ENCODE results near the gene SLC5A5. TPM values are rescaled to one million over a fixed set of nuclear protein-coding genes. Genes with fewer than 3 reads are reported as not detected.
"Not testable (repeated sequence)": the region's sequence is repeated elsewhere in the genome, so short reads cannot be mapped to it uniquely, and the experiment has no call there.

SLC5A5 gene
- polyA plus RNA-seq, 3 donors, result 0.06 to 2.6 TPM; not detected in 1

DNA sequence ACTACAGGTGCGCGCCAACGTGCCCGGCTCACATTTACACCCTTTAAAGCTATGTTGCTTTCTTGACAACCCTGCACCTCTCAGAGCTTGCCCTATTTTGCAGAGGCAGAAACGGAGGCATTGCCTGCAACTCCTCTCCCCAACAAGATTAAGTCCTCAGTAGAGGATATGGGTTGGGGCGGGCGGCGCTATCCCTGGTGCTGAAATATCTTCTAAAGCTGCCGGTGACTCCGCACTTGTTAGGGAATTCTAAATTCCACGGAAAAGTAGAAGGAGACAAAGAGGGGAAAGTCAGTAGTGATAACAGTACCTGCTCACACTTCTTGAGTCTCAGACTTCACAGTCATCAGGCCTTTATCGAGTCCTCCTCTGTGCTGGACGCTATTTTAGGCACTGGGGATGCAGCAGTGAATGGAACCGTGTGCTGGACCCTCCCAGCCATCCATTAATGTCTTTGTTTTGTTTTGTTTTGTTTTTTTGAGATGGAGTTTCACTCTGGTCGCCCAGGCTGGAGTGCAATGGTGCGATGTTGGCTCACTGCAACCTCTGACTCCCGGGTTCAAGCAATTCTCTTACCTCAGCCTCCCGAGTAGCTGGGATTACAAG, 18.0 kb downstream of the SLC5A5 start:
- 22 to 48% (median 38%) methylated on average over 18 of the region's 18 CpGs for WGBS, 3 donors
- no peak overlapping the region for H3K27ac ChIP-seq (ENCODE audit: low read depth, low read length)

DNA sequence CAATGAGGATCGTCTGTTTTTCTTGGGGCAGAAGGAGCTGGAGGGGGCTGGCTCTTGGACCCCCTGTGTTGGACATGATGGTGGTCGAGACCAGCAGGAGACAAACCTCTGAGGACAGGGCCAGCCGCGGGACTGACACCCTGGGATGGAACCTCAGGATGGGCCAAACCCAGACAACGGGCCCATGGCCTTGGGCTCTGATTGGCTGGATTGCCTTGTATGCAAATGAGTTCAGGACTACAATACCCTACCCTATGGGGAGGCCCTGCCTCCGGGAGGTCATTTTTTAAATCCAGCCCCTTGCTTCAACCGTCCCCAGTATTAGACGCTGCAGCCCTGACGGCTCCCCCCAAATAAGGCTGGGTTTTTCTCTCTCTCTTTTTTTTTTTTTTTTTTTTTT, 22.0 kb downstream of the SLC5A5 start:
- 69 to 81% (median 79%) methylated on average over 9 of the region's 9 CpGs for WGBS, 3 donors
- no peak overlapping the region for H3K27ac ChIP-seq (ENCODE audit: low read depth, low read length)

DNA sequence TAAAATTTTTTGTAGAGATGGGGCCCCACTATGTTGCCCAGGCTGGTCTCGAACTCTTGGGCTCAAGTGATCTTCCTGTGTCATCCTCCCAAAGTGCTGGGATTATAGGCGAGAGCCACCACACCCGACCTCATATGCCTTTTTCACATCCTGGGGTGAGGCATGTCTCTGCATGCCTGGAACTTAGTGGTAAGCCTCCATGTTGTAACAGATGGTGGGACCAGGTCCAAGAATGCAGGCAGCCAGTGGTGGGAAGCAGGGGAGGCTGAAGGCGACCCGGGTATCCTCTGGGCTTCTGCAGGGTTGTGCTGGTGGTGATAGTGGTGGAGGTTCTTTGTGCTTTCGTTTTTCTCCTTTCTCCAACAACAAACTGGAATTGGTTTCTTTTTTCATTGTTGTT, 31.0 kb downstream of the SLC5A5 start:
- H3K27ac ChIP-seq (ENCODE audit: low read depth, low read length), result no peak overlapping the region
- 67 to 68% (median 68%) methylated on average over 6 of the region's 6 CpGs for WGBS, 3 donors

DNA sequence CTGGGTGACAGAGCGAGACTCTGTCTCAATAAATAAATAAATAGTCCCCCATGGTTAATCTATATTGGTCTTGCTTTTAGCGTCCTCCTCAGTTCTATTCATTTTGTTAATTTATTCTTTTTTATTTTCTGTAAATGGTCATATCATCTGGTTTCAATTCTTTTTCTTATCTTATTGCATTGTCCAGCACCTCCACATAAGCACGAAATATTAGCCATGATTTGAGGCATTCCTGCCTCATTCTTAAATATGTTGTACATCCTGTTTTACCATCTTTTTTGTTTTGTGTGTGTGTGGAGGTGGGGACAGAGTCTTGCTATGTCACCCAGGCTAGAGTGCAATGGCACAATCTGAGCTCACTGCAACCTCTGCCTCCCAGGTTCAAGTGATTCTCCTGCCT, 36.5 kb downstream of the SLC5A5 start:
- 90 to 91% (median 91%) methylated on average over 3 of the region's 3 CpGs for WGBS, 3 donors
- no peak overlapping the region for H3K27ac ChIP-seq (ENCODE audit: low read depth, low read length)

- 42 to 68% (median 53%) methylated on average over 7 of the region's 7 CpGs for WGBS, 3 donors
- no peak overlapping the region for H3K27ac ChIP-seq (ENCODE audit: low read depth, low read length)
Observed at GRCh38 chr19:17909003-17909732, 37.4 kb downstream of the SLC5A5 start.

- H3K27ac ChIP-seq (ENCODE audit: low read depth, low read length), result no peak overlapping the region
- WGBS, 3 donors, result 69 to 84% (median 72%) methylated on average over 11 of the region's 11 CpGs
Observed at GRCh38 chr19:17910791-17911360, 39.1 kb downstream of the SLC5A5 start.

GRCh38 chr19:17915940-17916593, 44.3 kb downstream of the SLC5A5 start:
- no peak overlapping the region for H3K27ac ChIP-seq (ENCODE audit: low read depth, low read length)
- 59 to 85% (median 71%) methylated on average over 6 of the region's 6 CpGs for WGBS, 3 donors

GRCh38 chr19:17918151-17918550, 46.4 kb downstream of the SLC5A5 start:
- not testable (repeated sequence) for H3K27ac ChIP-seq (ENCODE audit: low read depth, low read length)
- 87 to 95% (median 90%) methylated on average over 3 to 29 of the region's 30 CpGs for WGBS, 3 donors

- H3K27ac ChIP-seq (ENCODE audit: low read depth, low read length), result not testable (repeated sequence)
- WGBS, 3 donors, result 25 to 67% (median 66%) methylated on average over 4 to 5 of the region's 5 CpGs
Observed at GRCh38 chr19:17919122-17919521, 47.4 kb downstream of the SLC5A5 start.

- H3K27ac ChIP-seq (ENCODE audit: low read depth, low read length), result no peak overlapping the region
Observed at GRCh38 chr19:17920527-17920926, 48.8 kb downstream of the SLC5A5 start.

GRCh38 chr19:17922138-17922537, 50.4 kb downstream of the SLC5A5 start:
- H3K27ac ChIP-seq (ENCODE audit: low read depth, low read length), result no peak overlapping the region
- WGBS, 3 donors, result 44 to 76% (median 72%) methylated on average over 3 of the region's 3 CpGs

- 70 to 79% (median 78%) methylated on average over 4 of the region's 4 CpGs for WGBS, 3 donors
- H3K27ac ChIP-seq (ENCODE audit: low read depth, low read length), result no peak overlapping the region
Observed at GRCh38 chr19:17926044-17926443, 54.3 kb downstream of the SLC5A5 start.

DNA sequence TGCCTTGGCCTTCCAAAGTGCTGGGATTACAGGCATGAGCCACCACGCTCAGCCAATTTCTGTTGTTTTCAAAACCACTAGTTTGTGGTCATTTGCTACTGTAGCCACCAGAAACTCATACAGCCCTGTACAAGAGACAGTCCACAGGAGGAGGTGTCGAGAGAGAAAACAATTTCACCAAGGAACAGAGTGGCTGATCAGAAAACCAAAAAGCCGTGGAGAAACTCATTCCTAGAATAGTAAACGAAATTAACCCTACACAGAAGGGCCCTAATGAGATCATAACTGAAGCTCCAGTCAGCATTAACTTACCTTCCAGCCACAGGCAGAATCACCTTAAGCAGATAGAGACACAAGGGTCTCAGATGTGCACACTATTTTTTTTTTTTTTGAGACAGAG, 57.3 kb downstream of the SLC5A5 start:
- 61 to 69% (median 64%) methylated on average over 4 of the region's 4 CpGs for WGBS, 3 donors
- H3K27ac ChIP-seq (ENCODE audit: low read depth, low read length), result no peak overlapping the region

DNA sequence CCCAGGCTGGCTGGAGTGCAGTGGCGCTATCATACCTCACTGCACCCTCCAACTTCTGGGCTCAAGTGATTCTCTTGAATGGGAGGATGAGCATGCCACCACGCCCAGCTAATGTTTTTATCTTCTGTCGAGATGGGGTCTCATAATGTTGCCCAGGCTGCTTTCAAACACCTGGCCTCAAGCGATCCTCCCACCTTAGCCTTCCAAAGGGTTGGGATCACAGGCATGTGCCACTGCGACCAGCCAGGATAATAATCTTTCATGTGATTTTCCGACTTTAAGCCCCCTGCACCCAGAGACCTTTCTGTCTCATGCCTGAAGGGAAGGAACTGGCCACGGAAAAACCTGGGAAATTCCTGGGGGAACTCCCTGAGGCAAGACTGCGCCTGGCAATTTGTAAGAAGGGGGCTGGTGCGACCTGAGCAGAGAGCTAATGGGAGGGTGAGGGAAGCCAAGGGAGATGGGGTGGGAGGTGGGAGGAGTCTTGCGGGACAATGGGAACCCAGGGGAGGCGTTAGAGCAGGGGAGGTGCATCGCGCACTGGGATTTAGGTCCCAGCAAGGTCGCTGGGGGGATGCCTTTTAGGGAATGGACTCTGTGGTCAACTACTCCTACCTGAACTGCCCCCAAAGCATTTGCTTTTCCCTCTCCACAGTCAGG, 59.9 kb downstream of the SLC5A5 start:
- H3K27ac ChIP-seq (ENCODE audit: low read depth, low read length), result no peak overlapping the region
- WGBS, 3 donors, result 26 to 28% (median 28%) methylated on average over 14 of the region's 14 CpGs

GRCh38 chr19:17932485-17933338, 61.0 kb downstream of the SLC5A5 start, which contains the start of gene CCDC124:
CCDC124 (plus strand) TSS chr19:17933015; CDS start chr19:17936421, 3,406 bp downstream.
- peak within 1 kb of the TSS; percentile 88 for H3K27ac ChIP-seq (ENCODE audit: low read depth, low read length)
- WGBS, 3 donors, result 0% methylated on average over 63 to 64 of the region's 64 CpGs

DNA sequence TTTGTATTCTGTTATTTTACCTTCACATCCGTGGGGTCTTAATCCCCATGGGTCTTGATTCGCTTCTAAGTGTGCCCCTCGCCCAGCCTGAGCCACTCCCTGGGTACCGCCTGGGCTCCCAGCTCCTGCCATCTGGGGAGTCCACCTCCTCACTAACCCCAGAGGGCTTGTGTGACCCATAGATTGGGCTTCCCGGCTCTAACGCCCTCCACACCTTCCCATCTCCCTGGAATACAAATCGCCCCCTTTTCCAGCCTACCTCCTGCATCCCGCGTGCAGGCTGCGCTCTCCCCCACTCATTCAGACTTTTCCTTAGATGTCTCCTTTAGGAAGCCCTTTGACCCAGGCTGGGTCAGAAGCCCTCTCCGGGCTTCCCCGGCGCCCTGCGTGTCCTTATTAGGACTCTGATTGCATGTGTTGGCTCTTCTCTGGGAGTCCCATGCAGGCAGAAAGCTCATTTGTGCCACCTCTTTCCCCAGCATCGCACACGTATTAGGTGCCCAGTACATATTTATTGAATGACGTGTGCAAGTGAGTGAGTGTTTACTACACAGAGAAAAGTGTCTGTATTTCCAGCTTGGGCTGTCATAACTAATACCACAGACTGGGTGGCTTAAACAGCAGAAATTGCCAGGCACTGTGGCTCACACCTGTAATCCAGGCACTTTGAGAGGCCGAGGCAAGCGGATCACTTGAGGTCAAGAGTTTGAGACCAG, 61.8 kb downstream of the SLC5A5 start:
- WGBS, 3 donors, result 17 to 28% (median 24%) methylated on average over 19 of the region's 19 CpGs
- no peak overlapping the region for H3K27ac ChIP-seq (ENCODE audit: low read depth, low read length)

GRCh38 chr19:17936379-17936778, 64.6 kb downstream of the SLC5A5 start:
- no peak overlapping the region for H3K27ac ChIP-seq (ENCODE audit: low read depth, low read length)
- 89 to 91% (median 91%) methylated on average over 21 of the region's 21 CpGs for WGBS, 3 donors
